ENCODE data around the gene GZMB.
A peak's percentile ranks its signal among the peaks of the same experiment; 100 is the strongest.
"Not testable (repeated sequence)": the region's sequence is repeated elsewhere in the genome, so short reads cannot be mapped to it uniquely, and the experiment has no call there.

GZMB gene

GRCh38 chr14:24607635-24608514, 26.1 kb downstream of the GZMB start:
- no peak for DNase-seq (ENCODE audit: extremely low read depth, low read depth)
- TF ChIP-seq, protein P1, sequence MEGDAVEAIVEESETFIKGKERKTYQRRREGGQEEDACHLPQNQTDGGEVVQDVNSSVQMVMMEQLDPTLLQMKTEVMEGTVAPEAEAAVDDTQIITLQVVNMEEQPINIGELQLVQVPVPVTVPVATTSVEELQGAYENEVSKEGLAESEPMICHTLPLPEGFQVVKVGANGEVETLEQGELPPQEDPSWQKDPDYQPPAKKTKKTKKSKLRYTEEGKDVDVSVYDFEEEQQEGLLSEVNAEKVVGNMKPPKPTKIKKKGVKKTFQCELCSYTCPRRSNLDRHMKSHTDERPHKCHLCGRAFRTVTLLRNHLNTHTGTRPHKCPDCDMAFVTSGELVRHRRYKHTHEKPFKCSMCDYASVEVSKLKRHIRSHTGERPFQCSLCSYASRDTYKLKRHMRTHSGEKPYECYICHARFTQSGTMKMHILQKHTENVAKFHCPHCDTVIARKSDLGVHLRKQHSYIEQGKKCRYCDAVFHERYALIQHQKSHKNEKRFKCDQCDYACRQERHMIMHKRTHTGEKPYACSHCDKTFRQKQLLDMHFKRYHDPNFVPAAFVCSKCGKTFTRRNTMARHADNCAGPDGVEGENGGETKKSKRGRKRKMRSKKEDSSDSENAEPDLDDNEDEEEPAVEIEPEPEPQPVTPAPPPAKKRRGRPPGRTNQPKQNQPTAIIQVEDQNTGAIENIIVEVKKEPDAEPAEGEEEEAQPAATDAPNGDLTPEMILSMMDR (IDR thresholded peaks at IDR 0.05; ENCODE audit: low read depth, low read length): no peak

- TF ChIP-seq, protein P1 (IDR thresholded peaks at IDR 0.05; ENCODE audit: low read depth, low read length): no peak
- DNase-seq (ENCODE audit: extremely low read depth, low read depth): no peak
Observed at GRCh38 chr14:24607081-24607480, 26.9 kb downstream of the GZMB start.

- TF ChIP-seq, protein P1 (IDR thresholded peaks at IDR 0.05; ENCODE audit: low read depth, low read length): no peak
- no peak for DNase-seq (ENCODE audit: extremely low read depth, low read depth)
Observed at GRCh38 chr14:24606297-24606696, 27.7 kb downstream of the GZMB start.

GRCh38 chr14:24605435-24606190, 28.4 kb downstream of the GZMB start:
- TF ChIP-seq, protein P1 (IDR thresholded peaks at IDR 0.05; ENCODE audit: low read depth, low read length): peak; percentile 21
- DNase-seq (ENCODE audit: extremely low read depth, low read depth): no peak

GRCh38 chr14:24597403-24597802, 36.6 kb downstream of the GZMB start:
- no peak for DNase-seq (ENCODE audit: extremely low read depth, low read depth)
- TF ChIP-seq, protein P1 (IDR thresholded peaks at IDR 0.05; ENCODE audit: low read depth, low read length): no peak

DNA sequence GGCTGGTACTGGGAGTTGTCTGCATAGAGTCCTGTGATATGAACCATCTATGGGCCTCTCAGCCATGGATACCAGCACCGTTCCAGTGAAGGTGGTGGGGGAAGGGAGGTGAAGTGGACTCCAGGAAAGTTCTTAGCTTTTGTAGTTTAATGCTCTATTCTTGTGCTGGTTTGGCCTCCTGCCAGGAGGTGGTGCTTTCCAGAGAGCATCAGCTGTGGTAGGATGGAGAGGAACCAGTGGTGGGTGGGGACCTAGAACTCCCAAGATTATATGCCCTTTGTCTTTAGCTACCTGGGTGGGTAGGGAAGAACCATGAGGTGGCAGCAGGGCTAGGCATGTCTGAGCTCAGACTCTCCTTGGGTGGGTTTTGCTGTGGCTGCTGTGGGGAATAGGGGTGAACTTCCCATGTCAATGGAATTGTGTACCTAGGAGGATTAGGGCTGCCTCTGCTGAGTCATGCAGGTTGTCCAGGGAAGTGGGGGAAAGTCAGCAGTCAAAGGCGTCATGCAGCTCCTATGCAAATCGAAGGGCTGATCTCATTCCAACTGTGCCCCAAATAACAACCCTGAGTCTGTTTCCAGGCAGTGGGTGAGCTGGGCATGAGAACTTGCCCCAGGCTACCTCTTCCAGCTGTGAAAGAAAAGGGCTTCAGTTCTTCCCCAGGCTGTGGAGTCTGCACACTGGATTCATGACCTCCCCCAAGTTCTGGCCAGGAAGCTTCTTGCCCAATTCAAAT, 38.7 kb downstream of the GZMB start:
- TF ChIP-seq, protein P1 (IDR thresholded peaks at IDR 0.05; ENCODE audit: low read depth, low read length): no peak
- DNase-seq (ENCODE audit: extremely low read depth, low read depth): no peak

DNA sequence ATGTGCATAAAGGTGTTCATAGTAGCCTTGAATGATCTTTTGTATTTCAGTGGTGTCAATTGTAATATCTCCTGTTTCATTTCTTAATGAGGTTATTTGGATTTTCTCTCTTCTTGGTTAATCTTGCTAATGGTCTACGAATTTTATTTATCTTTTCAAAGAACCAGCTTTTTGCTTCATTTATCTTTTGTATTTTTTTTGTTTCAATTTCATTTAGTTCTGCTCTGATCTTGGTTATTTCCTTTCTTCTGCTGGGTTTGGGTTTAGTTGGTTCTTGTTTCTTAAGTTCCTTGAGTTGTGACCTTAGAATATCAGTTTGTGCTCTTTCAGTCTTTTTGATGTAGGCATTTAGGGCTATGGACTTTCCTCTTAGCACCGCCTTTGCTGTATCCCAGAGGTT, 43.0 kb downstream of the GZMB start:
- not testable (repeated sequence) for DNase-seq (ENCODE audit: extremely low read depth, low read depth)

DNA sequence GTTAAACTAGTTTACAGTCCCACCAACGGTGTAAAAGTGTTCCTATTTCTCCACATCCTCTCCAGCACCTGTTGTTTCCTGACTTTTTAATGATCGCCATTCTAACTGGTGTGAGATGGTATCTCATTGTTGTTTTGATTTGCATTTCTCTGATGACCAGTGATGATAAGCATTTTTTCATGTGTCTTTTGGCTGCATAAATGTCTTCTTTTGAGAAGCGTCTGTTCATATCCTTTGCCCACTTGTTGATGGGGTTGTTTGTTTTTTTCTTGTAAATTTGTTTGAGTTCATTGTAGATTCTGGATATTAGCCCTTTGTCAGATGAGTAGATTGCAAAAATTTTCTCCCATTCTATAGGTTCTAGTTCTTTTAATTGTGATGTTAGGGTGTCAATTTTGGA, 49.6 kb downstream of the GZMB start:
- not testable (repeated sequence) for DNase-seq (ENCODE audit: extremely low read depth, low read depth)
